Right hindlimb (tissue), 1 donor: ENCODE results near the gene ASTN2.

ENCODE experiments used
- DNase-seq: peaks from one replicate; pipeline ENCODE4 v3.0.0-alpha.2; 2018

ASTN2 gene

DNA sequence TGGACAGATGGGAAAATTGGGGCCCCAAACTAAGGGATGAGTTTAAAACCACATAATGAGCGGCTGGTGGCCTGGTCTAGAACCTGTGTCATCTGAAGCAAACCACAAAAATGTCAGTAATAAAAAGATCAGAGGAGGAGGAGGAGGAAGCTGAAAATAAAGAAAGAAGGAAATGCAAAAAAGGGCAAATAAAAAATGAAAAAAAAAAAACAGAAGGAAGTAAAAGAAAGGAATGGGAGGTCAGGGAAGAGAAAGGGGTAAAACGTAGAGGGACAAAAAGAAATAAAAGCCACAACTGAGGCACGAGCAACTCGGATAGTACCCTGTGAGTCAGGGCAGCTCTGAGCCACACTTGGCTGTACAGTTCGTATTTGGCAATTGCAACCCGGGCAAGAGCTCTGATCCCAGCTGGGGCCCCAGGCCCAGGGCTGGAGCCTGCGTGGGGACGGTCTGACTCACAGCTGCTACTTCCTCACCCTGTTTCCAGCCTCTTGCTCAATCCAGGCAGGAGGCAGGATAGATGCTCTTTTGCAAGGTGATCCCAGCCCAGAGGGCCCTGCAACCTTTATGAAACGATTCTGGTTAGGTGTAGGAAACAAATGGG, 865.7 kb downstream of the ASTN2 start:
- peak; percentile 63 for DNase-seq

DNA sequence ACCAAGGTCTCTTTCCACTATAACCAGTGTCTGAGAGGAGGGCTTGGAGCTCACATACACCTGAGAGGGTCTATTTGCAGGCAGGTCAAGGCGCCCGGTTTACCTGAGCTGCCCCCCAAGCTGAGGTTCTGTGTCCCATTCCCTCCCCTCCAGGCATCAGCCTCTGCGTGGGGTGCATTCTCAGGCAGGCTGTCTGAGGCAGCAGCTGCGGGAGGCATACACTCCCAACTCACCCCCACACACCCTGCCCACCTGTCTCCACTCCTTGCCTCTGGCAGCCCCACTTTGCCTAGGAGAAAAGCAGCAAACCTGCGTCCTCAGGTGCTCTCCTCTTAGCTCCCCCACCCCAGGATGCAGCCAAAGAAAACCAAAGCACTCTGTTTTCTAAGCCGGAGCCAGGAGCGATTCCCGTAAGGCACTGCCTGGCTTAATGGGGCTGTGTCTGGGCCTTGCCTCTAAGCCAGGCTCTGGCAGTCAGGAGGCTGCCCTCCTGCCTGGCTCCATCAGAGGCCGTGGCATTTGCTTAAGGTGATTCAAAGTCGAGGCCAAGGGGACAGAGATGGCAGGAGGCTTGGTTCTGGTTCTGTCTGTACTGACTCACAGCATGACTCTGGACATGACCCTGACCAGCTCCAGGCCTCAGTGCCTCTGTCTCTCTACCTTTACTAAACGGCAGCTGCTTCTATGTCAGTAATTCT, 867.0 kb downstream of the ASTN2 start:
- DNase-seq: no peak

GRCh38 chr9:116546711-116547581, 867.9 kb downstream of the ASTN2 start:
- DNase-seq: no peak

DNA sequence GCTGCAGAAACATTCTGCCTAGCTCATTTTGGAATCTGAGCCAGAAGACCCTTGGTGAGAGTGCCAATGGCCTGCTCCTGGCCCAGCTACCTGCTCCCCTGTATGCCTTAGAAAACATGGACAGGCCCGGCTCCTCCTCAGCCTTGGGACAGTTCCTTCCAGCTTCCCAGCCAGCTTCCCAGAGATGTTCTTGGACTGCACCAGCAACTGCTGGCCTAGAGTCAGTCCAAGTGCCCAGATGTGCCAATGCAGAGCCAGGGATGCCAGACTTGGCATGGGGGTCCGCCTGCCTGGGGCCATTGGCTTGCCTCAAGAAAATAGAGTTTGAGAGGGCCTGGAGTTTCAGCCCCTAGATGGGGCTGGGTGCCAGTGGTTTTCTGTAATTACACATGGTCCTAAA, 870.0 kb downstream of the ASTN2 start:
- DNase-seq: no peak

GRCh38 chr9:116543731-116544400, 871.0 kb downstream of the ASTN2 start:
- DNase-seq: no peak

DNA sequence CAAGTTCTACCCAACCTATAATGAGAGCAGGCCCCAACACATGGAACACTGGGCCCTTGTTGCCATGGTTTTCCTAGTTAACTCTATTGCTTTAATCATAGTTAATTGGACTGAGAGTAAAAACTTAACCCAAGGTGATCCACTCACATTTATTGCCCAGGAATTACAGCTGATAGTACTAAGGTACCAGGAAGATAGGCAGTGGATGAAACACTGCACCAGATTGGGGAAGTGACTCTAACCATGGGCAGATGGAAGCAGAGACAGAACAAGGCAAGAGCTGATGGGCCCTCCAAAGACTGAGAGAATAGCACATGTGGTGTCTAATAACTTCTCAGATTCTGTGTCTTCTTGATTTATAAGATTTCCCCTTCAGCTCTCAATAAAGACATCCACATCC, 873.5 kb downstream of the ASTN2 start:
- DNase-seq: no peak

DNA sequence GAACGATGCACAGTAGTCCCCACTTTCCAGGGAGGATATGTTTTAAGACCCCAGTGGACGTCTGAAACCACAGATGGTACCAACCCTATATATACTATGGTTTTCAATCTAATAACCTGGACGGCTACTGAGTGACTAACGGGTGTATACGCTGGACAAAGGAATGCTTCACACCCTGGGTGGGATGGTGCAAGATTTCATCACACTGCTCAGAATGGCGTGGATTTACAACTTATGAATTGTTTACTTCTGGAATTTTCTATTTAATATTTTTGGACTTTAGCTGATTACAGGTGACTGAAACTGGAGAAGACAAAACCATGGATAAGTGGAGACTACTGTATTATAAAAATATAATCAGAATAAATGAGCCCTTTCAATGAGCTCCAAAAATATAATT, 875.3 kb downstream of the ASTN2 start:
- DNase-seq: no peak

DNA sequence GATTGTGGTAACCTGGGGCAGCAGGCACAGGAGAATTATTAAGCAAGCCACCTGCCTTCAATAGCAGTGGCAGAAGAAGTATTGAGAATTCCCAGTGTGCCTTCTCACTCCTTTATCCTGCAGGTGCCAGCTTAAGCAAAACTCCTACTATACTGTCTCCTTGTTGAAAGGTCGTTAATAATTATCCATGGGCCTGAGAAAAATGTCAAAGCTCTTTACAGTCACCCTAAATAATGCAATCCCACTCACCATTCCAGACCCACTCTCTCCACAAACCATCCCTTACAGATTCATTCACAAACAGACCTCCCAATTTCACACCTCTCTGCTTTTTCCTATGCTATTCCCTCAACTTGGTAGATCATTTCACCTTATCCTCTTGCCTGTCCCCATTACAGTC, 889.2 kb downstream of the ASTN2 start:
- no peak for DNase-seq

- no peak for DNase-seq
Observed at GRCh38 chr9:116524778-116525470, 889.9 kb downstream of the ASTN2 start.

- DNase-seq: no peak
Observed at GRCh38 chr9:116520218-116520617, 894.6 kb downstream of the ASTN2 start.

DNA sequence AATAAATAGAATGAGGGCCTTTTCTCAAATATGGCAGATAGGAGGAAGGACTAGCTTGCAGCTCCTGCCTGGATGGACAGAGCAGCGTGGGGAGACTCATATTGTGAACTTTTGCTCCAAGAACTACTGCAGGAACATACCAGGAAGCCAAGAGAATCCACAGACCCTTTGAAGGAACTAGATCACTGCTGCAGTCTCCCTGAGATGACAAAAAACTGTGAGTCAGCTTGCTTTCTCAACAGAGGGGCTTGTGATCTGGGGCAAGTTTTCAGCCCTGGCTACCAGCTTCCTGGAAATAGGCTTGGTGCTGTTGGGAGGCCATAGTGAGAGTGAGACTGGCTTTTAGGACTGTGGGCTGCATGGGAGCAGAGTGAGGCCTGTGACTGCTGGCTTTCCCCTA, 898.4 kb downstream of the ASTN2 start:
- no peak for DNase-seq

DNA sequence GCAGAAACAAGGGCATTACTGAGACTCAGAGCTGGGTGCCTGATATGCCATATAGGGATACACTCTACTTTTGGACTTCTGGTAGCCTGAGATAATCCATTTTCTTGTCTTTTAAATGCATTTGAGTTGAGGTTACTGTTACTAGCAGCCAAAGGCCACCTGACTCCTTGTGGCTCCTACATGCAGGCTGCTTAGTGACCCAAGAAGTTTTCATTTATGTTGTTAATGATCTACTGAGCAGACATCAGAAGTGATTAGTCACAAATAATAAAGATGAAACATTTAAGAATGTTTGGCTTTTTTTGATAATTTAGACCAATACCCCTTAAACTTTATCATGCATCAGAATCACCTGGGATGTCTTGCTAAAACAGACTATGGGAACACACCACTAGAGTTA, 899.3 kb downstream of the ASTN2 start:
- no peak for DNase-seq

DNA sequence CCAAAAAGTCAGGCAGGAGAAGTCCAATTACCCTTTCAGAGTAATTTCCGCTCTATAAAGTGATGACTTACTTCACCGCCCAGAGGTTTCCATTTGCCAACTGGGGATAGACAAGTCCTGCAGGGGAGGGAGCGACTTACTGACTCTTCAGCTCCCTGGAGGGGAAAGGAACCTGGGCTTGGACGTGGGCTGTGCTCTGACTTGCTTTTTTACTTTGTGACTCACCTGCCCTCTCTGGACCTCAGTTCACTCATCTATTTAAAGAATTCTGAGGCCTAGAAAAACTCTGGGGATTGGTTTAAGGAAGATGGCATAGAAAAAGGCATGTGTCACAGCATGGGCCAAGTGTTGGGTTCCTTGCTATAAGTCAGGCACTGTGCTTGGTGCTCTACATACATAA, 908.2 kb downstream of the ASTN2 start:
- DNase-seq: no peak

GRCh38 chr9:116504893-116505480, 909.9 kb downstream of the ASTN2 start:
- no peak for DNase-seq

- DNase-seq: no peak
Observed at GRCh38 chr9:116504081-116504480, 910.8 kb downstream of the ASTN2 start.

DNA sequence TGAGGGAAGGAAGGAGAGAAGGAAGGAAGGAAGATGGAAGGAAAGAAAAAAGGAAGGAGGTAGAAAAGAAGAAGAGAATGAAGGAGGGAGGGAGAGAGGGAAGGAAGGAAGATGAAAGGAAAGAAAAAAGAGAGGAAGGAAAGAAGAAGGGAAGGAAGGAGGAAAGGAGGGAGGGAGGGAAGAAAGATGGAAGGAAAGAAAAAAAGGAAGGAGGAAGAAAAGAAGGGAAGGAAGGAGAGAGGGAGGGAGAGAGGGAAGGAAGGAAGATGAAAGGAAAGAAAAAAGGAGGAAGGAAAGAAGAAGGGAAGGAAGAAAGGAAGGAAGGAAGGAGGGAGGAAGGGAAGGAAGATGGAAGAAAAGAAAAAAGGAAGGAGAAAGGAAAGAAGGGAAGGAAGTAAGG, 912.1 kb downstream of the ASTN2 start:
- DNase-seq: no peak

GRCh38 chr9:116501871-116502270, 913.0 kb downstream of the ASTN2 start:
- DNase-seq: no peak

- no peak for DNase-seq
Observed at GRCh38 chr9:116499986-116500871, 914.6 kb downstream of the ASTN2 start.

- no peak for DNase-seq
Observed at GRCh38 chr9:116499434-116499833, 915.4 kb downstream of the ASTN2 start.

- DNase-seq: peak; percentile 66
Observed at GRCh38 chr9:116497095-116497890, 917.6 kb downstream of the ASTN2 start.
